ENCODE measurements around the gene WWOX. TPM values are rescaled to one million over a fixed set of nuclear protein-coding genes. Genes with fewer than 3 reads are reported as not detected.
"Not testable (repeated sequence)": the region's sequence is repeated elsewhere in the genome, so short reads cannot be mapped to it uniquely, and the experiment has no call there.

Gene WWOX
- total RNA-seq, 1 experiment from 2014 or later = 18.0 TPM

DNA sequence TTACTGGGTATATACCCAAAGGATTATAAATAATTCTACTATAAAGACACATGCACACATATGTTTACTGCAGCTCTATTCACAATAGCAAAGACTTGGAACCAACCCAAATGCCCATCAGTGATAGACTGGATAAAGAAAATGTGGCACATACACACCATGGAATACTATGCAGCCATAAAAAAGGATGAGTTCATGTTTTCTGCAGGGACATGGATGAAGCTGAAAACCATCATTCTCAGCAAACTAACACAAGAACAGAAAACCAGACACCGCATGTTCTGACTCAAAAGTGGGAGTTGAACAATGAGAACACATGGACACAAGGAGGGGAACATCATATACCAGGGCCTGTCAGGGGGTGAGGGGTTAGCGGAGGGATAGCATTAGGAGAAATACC is 1146.2 kb downstream of the WWOX start:
- not testable (repeated sequence) for DNase-seq (ENCODE audit: low read depth)

DNA sequence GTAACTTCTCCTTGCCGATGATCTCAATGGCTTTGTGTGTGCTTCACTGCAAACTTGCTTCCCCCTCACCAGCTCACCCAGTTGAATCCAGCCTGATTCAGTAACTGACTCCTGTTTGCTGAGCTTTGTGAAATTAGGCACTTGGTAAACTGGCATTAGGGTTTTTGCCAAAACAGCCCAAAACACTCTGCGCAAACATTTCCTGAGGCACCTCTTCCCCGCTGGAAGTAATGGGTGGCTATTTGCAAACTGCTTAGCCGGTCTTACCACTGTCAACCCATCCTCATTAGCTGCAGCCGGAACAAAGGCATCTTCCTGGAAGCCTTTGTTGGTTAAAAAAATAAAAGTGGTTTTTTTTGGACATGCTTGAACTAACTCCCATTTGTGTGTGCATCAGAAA is 1147.9 kb downstream of the WWOX start:
- no peak for DNase-seq (ENCODE audit: low read depth)

DNA sequence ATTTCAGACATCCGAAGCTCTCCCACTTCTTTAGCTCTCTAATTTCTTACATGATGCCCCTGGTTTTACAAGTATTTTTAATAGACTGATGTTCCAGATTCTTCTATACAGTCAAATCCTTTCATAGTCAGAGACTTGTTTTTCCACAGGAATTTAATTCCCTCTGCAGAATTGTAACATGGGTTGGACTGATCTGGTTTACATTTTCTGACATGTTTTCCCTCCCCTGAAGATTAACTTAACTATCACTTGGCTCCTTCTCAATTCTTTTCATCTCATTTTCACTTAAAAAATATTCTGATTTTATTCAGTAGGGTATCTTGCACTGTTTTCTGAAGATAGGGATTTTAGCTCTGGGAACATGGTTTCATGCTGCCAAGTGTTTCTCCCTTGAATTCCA is 1148.9 kb downstream of the WWOX start:
- no peak for DNase-seq (ENCODE audit: low read depth)

DNA sequence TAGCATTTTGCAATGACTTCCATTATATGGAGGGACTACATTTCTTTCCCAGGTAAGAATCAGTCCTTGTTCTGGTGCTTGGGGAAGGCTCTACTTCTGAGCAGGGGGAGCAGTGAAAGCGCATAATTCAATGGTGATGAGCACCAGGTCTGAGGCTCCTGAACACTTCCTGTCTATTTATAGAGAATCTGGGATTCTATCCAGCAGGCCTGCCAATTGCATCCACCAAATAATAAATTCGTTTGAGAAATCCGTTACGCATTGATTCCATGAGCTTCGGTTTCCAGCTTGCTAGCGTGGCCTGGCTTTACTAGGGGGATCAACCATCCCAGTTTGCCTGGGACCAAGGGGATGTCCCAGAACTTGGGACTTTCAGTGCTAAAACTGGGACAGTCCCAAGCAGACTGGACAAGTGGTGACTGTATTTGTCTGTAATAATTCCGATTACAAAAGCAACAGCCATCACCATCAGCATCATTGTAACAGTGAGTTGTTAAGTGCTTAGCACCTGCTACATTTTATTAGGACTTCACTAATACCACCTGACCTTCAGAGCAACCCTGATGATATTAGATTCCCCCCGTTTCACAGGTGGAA is 1151.1 kb downstream of the WWOX start:
- no peak for DNase-seq (ENCODE audit: low read depth)

DNA sequence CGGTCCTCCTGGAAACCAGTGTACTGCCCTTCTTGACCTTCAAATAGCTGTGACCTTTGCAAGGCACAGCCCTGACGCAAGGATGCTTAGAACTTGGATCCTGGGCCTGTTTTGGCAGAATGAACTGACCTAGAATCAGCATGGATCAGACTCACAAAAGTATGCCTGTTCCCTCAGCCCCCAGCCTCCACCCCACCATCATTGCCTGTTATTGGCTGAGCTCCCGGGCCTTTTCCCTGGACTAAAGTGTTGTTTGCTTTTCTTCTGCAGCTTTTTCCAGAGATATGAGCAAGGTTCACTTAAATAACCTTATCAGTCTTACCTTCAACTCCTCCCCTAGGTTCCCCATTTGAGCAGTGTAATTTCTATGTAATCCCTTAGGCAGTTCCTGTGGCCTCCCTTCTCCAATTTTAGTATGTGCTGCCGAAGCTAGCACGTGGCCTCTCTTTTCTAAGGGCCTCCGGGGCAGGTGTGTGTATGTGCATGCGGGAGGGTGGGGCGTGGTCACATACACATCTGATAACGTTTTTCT is 1153.7 kb downstream of the WWOX start:
- DNase-seq (ENCODE audit: low read depth) = no peak

DNA sequence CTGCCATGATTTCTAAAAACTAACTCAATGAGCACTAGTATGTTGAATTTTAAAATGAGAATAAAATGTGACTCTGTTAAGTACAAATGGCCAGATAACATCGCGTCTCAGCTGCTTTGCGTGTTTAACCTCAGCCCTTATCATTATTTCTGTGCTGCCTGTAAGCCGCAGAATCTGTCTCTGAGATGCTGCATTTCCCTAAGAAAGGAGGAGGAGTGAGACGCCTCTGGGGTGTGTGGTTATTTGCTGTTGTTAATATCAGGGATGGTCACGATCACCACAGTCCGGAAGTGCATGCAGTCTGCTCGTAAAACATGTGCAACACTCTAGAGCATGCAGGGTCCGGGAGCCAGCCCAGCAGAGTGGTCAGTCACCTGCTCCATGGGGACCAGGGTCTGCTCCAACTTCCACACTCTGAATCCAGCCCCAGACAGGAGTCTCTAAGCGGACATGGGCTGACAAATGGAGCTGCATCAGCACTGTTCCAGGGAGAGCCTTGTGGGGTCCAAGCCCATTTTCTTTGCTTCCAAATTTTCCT is 1158.6 kb downstream of the WWOX start:
- DNase-seq (ENCODE audit: low read depth) = no peak

DNA sequence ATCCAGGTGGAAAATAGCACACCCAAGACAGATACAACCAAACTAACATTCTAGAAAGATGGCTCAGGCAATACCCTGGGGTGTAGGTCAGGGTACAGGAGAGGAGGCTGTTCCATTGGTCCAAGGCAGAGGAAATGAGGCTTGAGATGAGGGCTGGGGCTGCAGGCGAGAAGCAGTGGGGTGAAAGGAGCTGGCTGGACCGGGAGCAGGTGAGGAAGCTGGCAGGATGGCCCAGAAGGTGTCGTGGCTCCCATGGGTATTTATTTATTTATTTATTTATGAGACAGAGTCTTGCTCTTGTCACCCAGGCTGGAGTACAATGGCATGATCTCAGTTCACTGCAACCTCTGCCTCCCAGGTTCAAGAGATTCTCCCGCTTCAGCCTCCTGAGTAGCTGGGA is 1161.4 kb downstream of the WWOX start:
- DNase-seq (ENCODE audit: low read depth) = not testable (repeated sequence)

DNA sequence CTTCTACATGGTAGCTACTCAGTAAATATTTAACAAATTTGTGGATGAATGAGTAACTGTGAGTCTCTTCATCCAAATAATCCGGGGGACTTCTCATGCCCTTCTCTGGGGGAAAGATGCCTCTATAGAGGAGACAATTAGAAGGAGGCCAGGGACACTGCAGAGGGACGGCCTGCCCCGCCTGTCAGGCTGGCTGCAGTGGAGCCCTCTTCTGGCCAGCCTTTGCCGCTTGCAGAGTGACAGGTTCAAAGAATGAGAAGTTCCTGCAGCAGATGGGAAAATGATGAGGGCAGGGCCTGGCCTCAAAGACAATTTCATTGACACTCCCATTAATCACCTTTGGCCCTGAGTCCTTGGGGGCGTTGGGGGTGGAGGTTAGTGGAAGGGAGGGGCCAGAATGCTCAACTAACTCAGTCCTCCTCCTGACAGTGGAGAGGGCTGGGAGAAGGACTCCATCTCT is 1162.1 kb downstream of the WWOX start:
- no peak for DNase-seq (ENCODE audit: low read depth)

DNA sequence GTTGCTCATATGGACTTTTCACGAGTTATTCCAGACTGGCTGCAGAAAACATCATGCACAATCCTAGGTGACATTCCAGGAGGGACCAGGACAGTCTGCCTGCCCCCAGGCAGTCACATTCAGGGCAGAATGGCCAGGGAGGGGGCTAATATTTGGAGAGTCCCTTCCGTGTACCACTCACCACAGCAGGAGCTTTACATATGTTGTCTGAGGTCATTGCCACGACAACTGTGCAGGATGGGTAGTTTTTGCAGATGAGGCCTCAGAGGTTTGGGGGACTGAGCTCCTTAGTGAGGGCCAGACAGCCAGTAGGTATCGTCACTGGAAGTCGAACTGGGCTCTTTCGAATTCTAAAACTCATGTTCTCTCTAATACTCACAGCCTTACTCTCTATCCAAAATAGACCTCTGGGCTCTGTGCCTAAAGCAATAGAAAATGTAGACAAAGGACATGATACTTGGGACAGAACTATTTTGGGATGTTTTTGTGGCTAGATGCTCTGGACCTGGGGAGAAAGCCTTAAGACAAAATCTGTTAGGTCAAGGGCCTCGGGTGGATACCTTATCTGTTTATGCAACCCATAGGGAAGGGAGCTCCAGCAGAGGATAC is 1162.6 kb downstream of the WWOX start:
- DNase-seq (ENCODE audit: low read depth) = no peak

Small RNA genes within 50 kb of the gene (small RNA-seq; reads per million reads assigned to genes)
- not detected for gene AC027279.3

Other genes with a start within 250 kb of the WWOX start
- not detected in 2 replicates for gene CLEC3A, start 77.1 kb upstream of the WWOX start, total RNA-seq (2014; rRNA removed; shearing (Covaris generic))